GM12865 (cell line): ENCODE data around the gene PBX2.

Experiments
- DNase-seq: peaks from one replicate; pipeline ENCODE4 v3.0.0; 2010; ENCODE audit warnings: low read depth
- H3K4me3 ChIP-seq: 2 replicates; pipeline ENCODE4 v1.5.1; 2011; ENCODE audit warnings: mild to moderate bottlenecking, low read depth, low read length, control low read depth
- TF ChIP-seq, protein P1 (sequence below): IDR thresholded peaks from 2 replicates; pipeline ENCODE4 v1.5.1; 2011; ENCODE audit warnings: low read length, control low read depth, low read depth, inconsistent platforms; ENCODE audit not compliant: insufficient read depth; ENCODE audit errors: missing control alignments

Gene PBX2

DNA sequence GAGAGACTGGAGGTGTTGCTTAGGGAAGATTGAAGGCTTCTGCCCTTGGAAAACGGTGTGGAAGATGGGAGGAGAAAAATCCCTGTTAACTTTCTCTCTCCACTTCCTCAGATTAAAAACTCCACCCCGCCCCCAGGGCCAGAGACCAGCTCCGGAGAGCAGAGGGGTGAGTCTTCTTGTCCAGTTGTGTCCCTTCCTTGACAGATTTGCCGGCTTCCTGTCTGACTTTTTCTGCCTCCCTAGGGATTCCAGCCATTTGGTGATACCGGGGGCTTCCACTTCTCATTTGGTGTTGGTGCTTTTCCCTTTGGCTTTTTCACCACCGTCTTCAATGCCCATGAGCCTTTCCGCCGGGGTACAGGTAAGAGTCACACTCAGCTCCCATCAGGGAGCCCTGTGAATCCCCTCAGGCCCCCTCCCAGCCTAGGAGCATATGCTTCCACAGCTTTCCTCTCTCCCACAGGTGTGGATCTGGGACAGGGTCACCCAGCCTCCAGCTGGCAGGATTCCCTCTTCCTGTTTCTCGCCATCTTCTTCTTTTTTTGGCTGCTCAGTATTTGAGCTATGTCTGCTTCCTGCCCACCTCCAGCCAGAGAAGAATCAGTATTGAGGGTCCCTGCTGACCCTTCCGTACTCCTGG, 10.1 kb downstream of the PBX2 start:
- TF ChIP-seq, protein P1, sequence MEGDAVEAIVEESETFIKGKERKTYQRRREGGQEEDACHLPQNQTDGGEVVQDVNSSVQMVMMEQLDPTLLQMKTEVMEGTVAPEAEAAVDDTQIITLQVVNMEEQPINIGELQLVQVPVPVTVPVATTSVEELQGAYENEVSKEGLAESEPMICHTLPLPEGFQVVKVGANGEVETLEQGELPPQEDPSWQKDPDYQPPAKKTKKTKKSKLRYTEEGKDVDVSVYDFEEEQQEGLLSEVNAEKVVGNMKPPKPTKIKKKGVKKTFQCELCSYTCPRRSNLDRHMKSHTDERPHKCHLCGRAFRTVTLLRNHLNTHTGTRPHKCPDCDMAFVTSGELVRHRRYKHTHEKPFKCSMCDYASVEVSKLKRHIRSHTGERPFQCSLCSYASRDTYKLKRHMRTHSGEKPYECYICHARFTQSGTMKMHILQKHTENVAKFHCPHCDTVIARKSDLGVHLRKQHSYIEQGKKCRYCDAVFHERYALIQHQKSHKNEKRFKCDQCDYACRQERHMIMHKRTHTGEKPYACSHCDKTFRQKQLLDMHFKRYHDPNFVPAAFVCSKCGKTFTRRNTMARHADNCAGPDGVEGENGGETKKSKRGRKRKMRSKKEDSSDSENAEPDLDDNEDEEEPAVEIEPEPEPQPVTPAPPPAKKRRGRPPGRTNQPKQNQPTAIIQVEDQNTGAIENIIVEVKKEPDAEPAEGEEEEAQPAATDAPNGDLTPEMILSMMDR = no peak
- peak overlapping the region; percentile 92; the same call in 1 of the 2 replicates for H3K4me3 ChIP-seq

DNA sequence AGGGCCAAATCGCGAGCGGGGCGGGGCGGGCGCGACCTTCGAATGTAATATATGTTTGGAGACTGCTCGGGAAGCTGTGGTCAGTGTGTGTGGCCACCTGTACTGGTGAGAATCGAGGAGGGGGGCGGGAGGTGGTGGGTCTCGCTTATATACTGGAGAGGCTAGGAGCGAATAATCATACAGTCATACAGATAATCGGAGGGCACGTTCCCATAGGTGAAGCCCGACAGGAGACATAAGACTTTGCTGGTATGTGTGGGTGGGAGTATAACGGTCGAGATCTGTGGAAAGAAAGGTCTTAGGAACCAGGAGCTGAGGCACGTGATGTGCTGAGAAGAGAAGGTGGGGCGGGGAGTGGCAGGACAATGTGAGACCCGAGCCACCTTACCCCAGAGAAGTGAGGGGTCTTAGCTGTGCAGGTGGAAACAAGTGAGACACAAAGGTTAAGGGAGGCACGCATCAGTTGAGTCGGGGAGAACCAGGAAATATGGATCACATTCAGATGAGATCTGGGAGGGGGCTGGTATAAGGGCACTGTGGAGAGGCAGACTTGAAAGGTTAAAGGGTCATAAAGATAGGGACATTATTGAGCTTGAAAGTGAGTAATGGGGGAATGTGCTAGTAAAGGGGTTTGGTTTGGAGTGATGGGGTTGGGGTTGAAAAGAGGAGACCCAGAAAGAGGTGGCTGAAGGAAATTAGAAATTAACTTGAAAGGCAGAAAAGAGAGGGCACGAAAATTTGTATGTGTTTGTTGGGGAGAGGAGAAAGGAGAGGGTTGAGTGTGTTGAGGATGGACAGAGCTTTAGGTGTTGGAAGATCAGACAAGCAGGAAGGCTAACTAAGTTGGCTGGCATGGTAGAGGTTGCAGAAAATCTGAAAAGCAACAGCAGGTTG, 11.2 kb downstream of the PBX2 start:
- DNase-seq = no peak

More for the DNA sequence above, 10.1 kb downstream of the PBX2 start:
- no peak for DNase-seq

DNA sequence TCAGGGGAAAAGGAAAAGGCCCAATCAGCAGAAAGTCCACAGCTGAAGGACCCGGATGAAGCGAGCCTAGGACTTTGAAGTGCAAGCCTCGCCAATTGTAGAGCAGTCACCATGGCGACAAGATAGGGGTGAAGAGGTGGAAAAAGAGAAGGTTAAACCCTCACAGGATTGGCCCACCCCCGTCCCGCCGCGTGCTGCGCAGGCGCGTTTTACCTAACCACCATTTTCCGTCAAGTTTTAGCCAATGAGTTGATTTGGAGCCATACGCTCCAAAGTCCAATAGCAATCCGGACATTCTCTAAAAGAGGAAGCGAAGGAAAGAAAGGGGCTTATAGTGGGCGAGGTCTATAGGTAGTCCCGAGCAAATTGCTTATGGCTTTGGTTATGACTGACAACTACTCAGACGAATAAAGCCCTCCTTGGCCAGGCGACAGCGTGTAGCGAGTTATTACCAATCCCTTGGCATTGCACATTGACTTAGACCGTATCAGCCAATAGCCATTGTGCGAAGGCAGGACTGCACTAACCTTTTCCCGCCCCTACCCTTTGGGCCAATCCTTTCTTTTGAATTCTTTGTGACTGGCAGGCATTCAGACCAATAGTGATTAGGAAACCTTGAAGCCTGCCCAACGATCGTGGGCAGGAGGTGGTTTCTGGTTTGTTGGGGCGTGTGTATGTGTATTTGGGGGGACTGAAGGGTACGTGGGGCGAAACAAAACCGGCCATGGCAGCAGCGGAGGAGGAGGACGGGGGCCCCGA, 12.0 kb downstream of the PBX2 start, which contains the start of gene RNF5:
RNF5 (plus strand) TSS at position 618 of the 759 bp plus-strand sequence; CDS start at position 725, 107 bp downstream.
- H3K4me3 ChIP-seq = peak within 1 kb of the TSS; percentile 92
- peak; percentile 100 for DNase-seq
- TF ChIP-seq, protein P1 = no peak

More for the DNA sequence above, 11.2 kb downstream of the PBX2 start:
- H3K4me3 ChIP-seq = peak overlapping the region; percentile 92
- TF ChIP-seq, protein P1 = no peak

DNA sequence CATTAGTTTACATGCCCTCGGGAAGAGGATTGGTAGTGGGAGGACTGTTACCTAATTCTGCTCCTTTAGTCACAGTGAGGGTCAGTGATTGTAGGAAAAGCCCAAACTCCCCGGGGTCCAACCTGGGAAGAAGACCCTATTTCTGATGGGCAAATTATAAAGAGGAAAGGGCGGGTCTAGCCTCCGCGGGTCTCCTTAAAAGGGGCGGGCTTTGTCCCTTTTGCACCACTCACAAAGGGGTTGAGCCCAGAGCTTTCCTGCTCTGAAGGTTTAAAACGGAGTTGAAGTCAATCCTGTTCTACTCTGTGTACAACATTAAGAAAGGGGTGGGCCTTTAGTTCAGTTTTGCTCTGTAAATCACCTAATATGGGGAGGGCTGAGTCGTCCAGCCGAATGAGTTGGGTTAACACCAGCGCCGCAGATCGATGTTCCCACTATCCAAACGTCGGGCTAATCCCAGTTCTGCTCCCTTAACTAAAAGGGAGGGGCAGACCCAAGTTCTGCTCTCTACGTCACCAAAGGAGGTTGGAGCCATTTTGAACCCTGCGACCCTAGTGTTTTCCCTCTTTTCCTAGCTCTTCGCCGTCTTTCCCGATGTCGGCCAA, 12.7 kb downstream of the PBX2 start:
- peak overlapping the region; percentile 69 for H3K4me3 ChIP-seq
- peak; percentile 75 for DNase-seq
- TF ChIP-seq, protein P1 = no peak

DNA sequence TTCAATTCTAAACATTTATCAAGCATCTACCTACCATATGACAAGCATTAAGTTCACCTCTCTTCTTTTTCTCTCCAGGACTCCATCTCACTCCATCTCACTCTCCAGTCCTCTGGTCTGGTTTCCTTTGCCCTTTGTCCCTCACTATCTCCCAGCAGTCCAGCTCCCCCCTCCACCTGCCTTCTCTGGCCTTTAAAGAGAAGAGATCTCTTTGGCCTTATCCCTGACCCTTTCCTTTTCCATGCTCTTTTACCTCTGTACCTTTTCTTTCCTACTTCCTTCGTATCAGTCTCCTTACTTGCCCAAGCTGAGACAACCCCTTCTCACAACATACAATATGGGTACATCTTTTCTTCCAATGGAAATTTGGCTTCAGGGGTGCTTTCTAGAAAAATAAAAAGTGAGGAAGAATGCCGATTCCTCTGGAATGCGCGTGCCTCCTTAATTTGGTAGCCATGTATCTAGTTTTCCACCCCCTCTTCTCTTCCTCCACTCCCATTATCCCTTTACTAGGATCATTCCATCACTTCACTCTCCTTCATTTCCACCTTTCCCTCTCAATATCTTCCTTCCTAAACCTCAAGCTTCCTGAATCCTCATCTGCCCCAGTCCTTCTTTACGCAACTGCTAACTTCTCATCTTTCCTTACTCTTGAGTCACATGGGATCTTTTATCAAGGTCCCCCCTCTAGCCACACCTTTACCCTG, 13.4 kb downstream of the PBX2 start:
- TF ChIP-seq, protein P1 = no peak
- DNase-seq = no peak
- H3K4me3 ChIP-seq = peak overlapping the region; percentile 69
